GM12891 (cell line): ENCODE results near the gene IFRD1.

ENCODE experiments used
- POLR2A ChIP-seq: IDR thresholded peaks from 2 replicates; pipeline ENCODE4 v1.6.1; 2011; ENCODE audit warnings: low read depth, low read length, control low read depth
- TAF1 ChIP-seq: IDR thresholded peaks from 2 replicates; pipeline ENCODE4 v1.6.1; 2011; ENCODE audit warnings: low read depth, low read length, control low read depth

DNA sequence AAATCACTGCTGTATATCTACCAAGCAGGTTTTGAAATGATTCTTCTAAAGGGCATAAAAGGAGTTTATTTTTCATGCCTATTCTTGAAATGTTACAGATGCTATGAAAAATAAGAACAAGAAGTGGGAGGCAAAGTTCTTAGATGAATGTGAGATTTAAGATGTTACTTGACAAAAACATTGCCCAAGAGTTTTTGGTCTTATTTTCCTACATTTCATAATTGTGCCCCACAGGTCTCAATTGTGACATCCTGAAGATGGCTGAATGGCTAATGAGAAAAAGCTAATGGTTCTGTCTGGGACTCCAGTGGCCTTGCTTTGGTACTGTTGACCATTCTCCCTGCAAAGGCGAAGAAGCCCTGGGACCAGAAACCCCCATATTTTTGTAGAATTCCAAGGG, 43.0 kb upstream of the IFRD1 start:
- TF ChIP-seq TAF1 (no peak), POLR2A (no peak)
